ENCODE results near the gene AJAP1.

Gene AJAP1

DNA sequence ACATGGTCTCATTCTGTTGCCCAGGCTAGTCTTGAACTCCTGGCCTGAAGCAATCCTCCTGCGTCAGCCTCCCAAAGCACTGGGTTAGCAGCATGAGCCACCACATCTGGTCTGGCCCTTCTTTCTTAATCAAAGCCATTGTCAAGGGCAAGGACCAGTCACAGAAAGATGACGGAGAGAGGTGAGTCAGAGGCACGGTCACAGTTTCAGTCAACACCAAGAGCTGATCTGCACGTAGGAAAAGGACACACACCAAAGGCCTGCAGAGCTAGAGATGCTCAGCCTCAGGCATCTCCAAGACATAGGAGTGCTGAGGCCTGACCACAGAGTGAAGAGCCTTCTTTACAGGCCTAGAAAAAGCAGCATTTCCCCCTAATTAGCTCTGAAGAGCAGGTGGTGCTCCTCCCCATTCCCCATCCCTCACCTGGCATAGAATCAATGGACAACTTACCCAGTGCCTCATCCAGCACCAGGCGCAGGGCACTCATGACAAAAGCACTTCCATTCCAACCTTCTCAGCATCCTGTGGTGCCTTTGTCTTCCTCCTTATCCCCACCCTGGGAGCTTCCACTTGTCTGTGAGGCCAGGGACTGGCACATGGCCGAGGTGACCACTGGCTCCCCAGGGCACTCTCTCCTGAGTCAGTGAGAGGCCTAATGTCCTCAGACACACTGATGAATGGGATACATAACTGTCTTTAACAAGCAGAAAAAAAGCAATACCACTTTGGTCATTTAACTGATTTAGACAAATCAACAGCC, 139.8 kb downstream of the AJAP1 start:
- no peak for FAIRE-seq
- no peak for DNase-seq (ENCODE audit: insufficient read length)
- TF ChIP-seq TAF1 (IDR thresholded peaks at IDR 0.05; ENCODE audit: borderline replicate concordance, low read depth, low read length), result no peak
- TF ChIP-seq POLR2A (IDR thresholded peaks at IDR 0.05; ENCODE audit: low read depth, low read length), result no peak
- no peak for TF ChIP-seq POLR2AphosphoS5 (IDR thresholded peaks at IDR 0.05; ENCODE audit: low read depth, low read length)

DNA sequence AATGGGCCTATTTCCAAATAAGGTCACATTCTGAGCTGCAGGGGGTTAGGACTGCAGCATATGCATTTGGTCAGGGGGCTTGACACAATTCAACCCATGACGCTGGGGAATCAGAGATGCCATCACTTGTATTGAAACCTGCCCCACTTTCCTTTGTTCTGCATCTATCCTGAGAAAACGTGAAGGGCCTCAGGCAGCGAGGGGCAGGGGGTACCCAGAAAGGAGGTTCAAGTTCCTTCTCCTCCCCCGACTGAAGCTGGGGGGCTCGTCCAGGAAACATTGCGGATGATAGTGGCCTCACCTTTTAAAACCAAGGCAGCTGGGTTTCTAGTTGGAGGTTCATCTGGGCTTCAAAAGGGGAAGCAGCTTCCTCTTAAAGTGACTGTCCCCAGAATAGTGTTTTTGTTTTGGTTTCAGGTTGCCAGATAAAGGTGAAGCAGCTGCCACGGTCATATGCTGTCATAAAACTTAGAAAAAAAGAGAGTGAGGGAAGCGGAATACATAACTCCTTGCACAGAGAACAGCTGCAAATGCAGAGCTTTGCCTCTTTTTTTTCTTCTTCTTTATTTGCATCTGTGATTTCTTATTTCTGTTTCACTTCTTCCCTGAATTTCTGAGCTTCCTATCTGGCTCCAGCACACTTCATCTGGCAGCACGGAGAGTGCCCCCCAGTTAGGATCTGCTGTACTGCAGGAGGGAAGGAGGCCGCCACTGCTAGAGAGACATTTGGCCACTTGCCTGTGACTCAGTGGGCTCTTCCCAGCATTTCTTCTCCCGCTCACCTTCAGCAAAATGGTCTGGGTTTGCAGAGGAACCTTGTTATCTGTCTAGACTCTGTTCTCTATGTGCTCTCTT, 142.0 kb downstream of the AJAP1 start:
- no peak for FAIRE-seq
- no peak for DNase-seq (ENCODE audit: insufficient read length)
- no peak for TF ChIP-seq TAF1 (IDR thresholded peaks at IDR 0.05; ENCODE audit: borderline replicate concordance, low read depth, low read length)
- TF ChIP-seq POLR2A (IDR thresholded peaks at IDR 0.05; ENCODE audit: low read depth, low read length), result no peak
- no peak for TF ChIP-seq POLR2AphosphoS5 (IDR thresholded peaks at IDR 0.05; ENCODE audit: low read depth, low read length)

DNA sequence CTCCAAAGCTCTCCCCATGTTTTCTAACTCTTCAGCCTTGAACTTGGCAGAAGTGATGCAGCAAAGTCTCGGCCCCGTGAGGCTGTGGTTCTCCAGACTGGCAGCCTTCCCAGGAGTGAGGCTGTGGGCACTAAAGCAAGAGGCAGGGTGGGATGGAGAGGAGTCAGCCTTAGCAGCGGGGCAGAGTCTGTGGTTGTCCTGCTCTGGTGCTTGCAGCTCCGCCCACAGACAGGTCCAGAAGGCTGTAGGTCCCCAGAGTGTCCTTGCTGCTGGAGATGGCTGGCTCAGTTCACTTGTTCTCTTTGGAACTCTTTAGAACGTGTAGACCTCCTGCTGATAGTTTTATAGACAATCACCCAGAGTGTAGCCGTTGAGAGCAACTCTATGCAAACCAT, 142.6 kb downstream of the AJAP1 start:
- TF ChIP-seq POLR2A (IDR thresholded peaks at IDR 0.05; ENCODE audit: low read depth, low read length) (no peak), TAF1 (IDR thresholded peaks at IDR 0.05; ENCODE audit: borderline replicate concordance, low read depth, low read length) (no peak), POLR2AphosphoS5 (IDR thresholded peaks at IDR 0.05; ENCODE audit: low read depth, low read length) (no peak)
- DNase-seq (ENCODE audit: insufficient read length) (no peak), FAIRE-seq (no peak)

DNA sequence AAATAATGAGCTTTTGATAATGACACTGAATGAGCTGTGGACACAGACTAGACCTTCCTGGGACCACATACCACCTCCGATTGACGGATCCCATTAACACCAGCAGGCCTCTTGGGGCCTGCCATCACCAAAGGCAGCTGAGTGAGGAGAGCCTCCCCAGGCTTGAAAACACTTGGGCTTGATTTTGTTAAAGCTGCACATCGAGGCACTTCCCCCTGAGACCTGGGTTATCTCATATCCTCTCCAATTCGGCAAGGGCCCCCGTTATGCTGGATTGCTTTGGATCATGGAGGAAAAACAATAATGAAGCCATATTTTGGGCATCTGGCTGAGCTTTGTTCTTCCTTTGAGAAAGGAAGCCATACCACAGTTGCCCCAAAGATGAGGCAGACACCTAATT, 143.0 kb downstream of the AJAP1 start:
- TF ChIP-seq POLR2AphosphoS5 (IDR thresholded peaks at IDR 0.05; ENCODE audit: low read depth, low read length) (no peak), POLR2A (IDR thresholded peaks at IDR 0.05; ENCODE audit: low read depth, low read length) (no peak), TAF1 (IDR thresholded peaks at IDR 0.05; ENCODE audit: borderline replicate concordance, low read depth, low read length) (no peak)
- FAIRE-seq, result no peak
- no peak for DNase-seq (ENCODE audit: insufficient read length)

DNA sequence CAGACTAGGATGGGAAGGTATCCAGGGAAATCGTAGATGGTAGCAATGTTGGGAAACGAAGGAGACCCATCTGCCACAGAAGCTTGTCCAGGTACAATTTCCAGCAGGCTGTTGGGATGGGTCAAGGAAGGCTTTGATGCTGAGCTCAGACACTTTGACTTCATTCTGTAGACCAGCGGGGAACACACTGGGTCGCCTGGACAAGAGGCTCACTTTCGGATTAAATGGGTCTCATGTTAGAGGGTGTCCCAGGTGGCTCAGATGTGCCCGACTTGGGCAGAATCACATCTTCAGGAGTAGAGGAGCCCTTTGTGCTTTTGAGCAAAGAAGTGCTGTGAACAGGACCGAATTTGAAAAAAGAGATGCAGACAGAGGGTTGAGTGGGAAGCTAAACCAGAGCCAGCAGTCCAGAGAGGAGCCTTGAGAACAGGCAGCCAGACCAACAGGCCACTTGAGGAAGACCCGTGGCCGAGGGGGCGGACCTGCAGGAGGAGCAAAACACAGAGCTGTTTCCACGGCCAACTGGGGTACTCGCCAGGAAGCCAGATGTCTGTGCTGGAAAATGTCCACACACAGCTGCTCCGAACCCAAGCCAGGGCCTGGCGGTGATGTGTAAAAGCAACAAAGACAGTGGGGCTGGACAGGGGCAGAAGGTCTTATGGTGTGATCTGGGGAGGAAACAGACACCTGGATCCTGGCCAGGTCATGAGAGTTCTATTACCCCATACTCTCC, 146.9 kb downstream of the AJAP1 start:
- DNase-seq (ENCODE audit: insufficient read length) (no peak), FAIRE-seq (no peak)
- no peak for TF ChIP-seq POLR2A (IDR thresholded peaks at IDR 0.05; ENCODE audit: low read depth, low read length)
- TF ChIP-seq TAF1 (IDR thresholded peaks at IDR 0.05; ENCODE audit: borderline replicate concordance, low read depth, low read length), result no peak
- TF ChIP-seq POLR2AphosphoS5 (IDR thresholded peaks at IDR 0.05; ENCODE audit: low read depth, low read length), result no peak

DNA sequence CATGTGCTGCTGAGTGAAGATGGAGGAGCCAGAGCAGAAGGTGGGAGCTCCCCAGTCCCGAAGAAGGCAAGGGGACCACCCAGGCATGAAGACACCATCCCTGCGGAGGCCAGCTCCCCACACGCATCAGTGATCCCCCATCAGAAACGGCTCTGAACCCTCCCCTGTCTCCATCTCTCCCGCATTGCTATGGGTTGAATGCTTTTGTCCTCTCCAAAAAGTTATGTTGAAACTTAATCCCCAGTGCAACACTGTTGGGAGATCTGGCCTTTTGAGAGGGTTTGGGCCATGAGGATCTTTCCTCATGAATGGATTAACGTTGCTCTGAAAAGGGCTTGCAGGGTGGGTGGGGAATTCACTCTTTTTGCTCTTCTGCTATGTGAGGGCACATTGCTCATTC, 147.6 kb downstream of the AJAP1 start:
- no peak for TF ChIP-seq POLR2AphosphoS5 (IDR thresholded peaks at IDR 0.05; ENCODE audit: low read depth, low read length)
- TF ChIP-seq POLR2A (IDR thresholded peaks at IDR 0.05; ENCODE audit: low read depth, low read length), result no peak
- TF ChIP-seq TAF1 (IDR thresholded peaks at IDR 0.05; ENCODE audit: borderline replicate concordance, low read depth, low read length), result no peak
- DNase-seq (ENCODE audit: insufficient read length) (no peak), FAIRE-seq (no peak)

DNA sequence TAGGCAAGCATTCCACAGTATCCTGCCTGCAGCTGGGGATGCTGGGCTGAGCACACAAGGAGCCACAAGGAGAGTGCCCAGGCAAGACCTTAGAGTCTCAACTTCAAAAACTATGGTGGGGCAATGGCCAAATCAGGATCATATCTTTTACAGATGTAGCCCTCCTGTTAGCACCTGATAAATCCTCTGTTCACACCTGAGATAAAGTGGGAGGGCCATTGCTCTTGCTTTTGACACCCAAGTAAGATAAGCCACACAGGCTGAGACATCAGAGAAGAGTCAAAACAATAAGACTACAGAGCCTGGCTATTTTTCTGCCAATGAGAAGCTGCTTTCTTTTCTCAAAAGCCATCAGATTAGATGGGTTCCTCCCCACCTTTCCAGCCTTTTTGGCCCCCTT, 148.9 kb downstream of the AJAP1 start:
- no peak for DNase-seq (ENCODE audit: insufficient read length)
- TF ChIP-seq POLR2A (IDR thresholded peaks at IDR 0.05; ENCODE audit: low read depth, low read length), result no peak
- TF ChIP-seq TAF1 (IDR thresholded peaks at IDR 0.05; ENCODE audit: borderline replicate concordance, low read depth, low read length), result no peak
- no peak for TF ChIP-seq POLR2AphosphoS5 (IDR thresholded peaks at IDR 0.05; ENCODE audit: low read depth, low read length)
- no peak for FAIRE-seq

DNA sequence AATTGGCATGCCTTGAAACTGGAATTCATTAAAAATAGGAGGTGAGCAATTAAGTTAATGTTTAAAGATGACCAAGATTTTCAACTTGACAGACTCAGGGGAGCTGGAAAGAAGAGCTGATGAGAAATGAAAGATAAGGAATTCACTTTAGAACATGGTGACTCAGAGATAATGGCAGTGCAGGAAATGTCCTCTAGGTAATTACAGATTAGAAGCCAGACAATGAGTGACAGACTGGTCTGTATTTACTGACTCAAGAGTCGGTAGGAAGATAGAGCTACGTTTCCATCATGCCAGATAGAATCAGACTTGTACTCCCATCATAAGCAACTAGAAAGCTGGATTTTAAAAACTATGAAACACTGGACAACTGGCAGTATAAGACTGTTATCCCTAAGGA, 151.6 kb downstream of the AJAP1 start:
- DNase-seq (ENCODE audit: insufficient read length) (no peak), FAIRE-seq (no peak)
- no peak for TF ChIP-seq POLR2AphosphoS5 (IDR thresholded peaks at IDR 0.05; ENCODE audit: low read depth, low read length)
- no peak for TF ChIP-seq TAF1 (IDR thresholded peaks at IDR 0.05; ENCODE audit: borderline replicate concordance, low read depth, low read length)
- TF ChIP-seq POLR2A (IDR thresholded peaks at IDR 0.05; ENCODE audit: low read depth, low read length), result no peak

DNA sequence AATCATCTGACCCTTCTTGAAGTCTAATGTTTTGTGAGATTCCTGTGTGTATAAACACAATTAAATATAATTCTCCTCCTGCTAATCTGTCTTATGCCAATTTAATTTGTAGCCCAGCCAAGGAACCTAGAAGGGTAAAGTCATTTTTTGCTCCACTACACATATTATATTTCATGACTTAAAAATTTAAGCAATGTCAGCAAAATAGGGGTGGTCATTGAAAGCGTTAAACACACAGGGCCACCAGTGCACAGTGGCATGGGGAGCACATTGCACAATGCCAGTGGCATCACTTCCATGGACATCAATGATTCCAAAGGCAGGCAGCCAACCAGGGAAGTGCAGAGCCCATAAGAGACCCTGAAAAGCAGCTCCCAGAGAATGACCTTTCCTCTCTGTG, 166.1 kb downstream of the AJAP1 start:
- TF ChIP-seq TAF1 (IDR thresholded peaks at IDR 0.05; ENCODE audit: borderline replicate concordance, low read depth, low read length) (no peak), POLR2A (IDR thresholded peaks at IDR 0.05; ENCODE audit: low read depth, low read length) (no peak), POLR2AphosphoS5 (IDR thresholded peaks at IDR 0.05; ENCODE audit: low read depth, low read length) (no peak)
- DNase-seq (ENCODE audit: insufficient read length) (no peak), FAIRE-seq (no peak)

DNA sequence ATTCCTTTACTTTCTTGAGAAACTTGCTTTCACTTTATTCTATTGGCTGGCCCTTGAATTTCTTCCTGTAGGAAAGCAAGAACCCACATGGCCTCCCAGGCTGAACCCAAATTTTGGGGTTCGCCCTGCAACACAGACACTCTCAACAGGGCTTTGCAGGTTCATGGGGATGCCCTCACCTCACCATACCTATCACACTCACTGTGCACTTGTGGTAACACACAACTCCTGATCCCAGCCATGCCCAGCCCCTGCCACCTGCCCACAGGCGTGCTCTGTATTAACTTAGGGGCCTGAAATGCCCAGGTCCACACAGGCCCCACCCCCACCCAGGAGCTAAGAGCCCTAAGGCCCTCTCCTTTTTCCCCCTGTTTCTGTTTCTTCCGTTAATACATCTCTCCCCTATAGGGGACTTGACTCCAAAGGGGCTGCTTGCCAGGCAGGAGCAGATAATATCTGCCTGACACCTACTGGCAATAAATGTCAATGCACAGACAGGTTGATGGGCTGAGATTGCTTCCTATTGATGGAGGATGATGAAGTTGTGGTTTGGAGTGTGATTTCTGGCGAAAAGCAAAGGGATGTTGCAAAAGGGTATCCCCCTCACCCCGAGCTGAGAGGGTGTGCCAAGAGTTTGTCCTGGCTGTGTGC, 171.5 kb downstream of the AJAP1 start:
- DNase-seq (ENCODE audit: insufficient read length), result no peak
- FAIRE-seq, result no peak
- TF ChIP-seq POLR2AphosphoS5 (IDR thresholded peaks at IDR 0.05; ENCODE audit: low read depth, low read length) (no peak), TAF1 (IDR thresholded peaks at IDR 0.05; ENCODE audit: borderline replicate concordance, low read depth, low read length) (no peak), POLR2A (IDR thresholded peaks at IDR 0.05; ENCODE audit: low read depth, low read length) (no peak)

DNA sequence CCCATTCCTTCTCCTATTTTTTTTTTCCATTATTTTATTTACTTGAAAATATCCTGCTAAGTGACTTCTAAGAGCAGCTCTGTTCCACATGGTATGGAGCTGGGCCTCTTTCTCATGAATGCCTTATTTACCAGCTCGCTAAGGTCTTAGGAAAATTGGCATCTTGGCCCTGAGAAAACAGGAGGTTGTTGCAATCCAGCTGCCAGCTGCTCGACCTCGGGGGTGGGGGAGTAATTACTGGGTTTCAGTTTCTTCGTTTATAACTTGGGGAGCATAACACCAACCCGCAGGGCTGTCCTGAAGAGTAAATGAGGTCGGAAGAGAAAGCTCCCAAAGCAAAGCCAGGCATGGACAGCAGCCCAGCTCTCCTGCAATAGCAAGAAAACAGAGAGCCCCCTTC, 176.3 kb downstream of the AJAP1 start:
- no peak for DNase-seq (ENCODE audit: insufficient read length)
- no peak for TF ChIP-seq TAF1 (IDR thresholded peaks at IDR 0.05; ENCODE audit: borderline replicate concordance, low read depth, low read length)
- TF ChIP-seq POLR2A (IDR thresholded peaks at IDR 0.05; ENCODE audit: low read depth, low read length), result no peak
- no peak for TF ChIP-seq POLR2AphosphoS5 (IDR thresholded peaks at IDR 0.05; ENCODE audit: low read depth, low read length)

More for the DNA sequence above, 176.3 kb downstream of the AJAP1 start:
- no peak for FAIRE-seq

All from GM12892 (cell line).